HG02588 (cell line): ENCODE data around the gene GINS2.

Experiments
- ATAC-seq: cut with Tn5 transposase; IDR thresholded peaks from one replicate; pipeline ENCODE4 v1.9.1; 2021; ENCODE audit warnings: mild to moderate bottlenecking, moderate library complexity; ENCODE audit not compliant: unreplicated experiment

Gene GINS2

GRCh38 chr16:85655216-85656129 is 33.3 kb downstream of the GINS2 start:
- no peak for ATAC-seq

GRCh38 chr16:85654251-85655095 is 34.3 kb downstream of the GINS2 start:
- no peak for ATAC-seq

GRCh38 chr16:85653290-85653891 is 35.4 kb downstream of the GINS2 start:
- no peak for ATAC-seq

GRCh38 chr16:85652431-85653221 is 36.1 kb downstream of the GINS2 start:
- no peak for ATAC-seq

DNA sequence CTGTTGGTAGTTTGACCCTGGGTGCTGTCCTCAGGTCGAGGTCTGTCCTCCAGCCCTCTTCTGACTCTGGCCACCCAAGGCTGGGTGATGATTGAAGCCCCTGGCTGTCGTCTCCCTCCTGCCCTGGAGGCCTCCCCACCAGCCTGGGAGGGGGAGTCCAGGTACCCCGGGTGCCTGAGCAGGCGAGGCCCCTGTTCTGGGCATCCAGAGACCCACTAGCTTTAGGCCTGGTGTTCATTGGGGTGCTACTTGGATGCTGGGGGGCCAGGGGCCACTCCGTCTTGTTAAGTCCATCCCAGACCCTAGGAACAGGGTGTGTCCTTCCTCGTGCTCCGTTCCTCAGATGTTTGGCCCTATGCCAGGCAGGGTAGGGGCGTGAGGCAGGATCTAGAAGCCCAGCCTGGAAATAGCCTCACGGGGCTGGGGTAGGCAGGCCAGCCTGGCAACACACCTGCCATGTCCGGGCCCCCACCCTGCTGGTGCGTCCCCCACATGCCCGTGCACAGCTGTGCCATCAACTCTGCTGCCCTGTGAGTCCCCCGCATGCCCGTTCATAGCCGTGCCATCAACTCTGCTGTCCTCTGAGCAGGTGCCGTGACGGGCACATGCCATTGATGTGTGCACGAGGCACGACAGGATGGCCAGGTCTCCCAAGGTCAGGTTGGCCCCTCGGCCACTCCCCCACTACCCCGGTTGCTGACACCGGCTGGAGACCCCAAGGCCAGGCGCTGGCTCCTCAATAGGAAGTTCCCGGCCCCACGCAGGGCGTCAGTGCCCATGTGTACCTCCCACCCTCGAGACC is 36.9 kb downstream of the GINS2 start:
- no peak for ATAC-seq

DNA sequence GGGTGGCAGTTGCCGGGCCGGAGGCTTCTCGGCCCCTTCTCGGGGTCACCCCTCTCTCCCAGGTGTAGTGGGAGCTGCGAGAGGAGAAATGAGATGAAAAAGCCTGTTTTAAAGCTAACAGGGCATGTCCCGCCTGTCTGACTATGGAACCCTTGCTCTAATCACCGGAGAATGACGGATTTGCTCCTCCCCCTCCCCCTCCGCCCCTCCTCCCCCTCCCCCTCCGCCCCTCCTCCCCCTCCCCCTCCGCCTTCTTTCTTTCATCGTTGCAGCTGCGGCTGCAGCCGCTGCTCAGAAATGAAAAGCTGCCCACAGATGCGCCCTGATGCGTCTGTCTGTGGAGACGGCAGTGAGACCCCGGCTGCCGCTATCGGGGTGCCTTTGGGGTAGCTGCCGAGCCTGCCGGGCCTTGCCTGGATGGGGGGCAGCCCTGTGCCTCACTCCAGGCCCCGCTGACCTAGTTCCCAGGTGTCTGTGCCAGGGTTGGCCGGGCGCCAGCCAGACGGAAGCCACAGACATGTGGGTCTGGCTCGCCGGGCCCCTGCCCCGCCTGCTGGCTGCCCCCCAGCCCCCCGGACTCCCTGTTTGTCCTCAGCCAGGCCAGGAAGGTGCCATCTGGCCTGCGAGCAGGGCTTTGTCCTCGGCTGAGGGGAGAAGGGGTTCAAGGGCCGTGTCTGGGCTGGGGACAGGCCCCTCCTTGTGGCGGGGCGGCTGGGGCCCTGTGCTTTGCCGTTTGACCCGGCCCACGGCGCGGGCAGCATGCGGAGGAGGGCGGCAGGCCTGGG is 37.7 kb downstream of the GINS2 start:
- no peak for ATAC-seq

GRCh38 chr16:85650135-85650843 is 38.5 kb downstream of the GINS2 start:
- no peak for ATAC-seq

GRCh38 chr16:85649411-85650134 is 39.2 kb downstream of the GINS2 start:
- no peak for ATAC-seq

GRCh38 chr16:85648805-85649204 is 39.9 kb downstream of the GINS2 start:
- ATAC-seq: no peak

- ATAC-seq: no peak
These were observed 40.6 kb downstream of the GINS2 start for GRCh38 chr16:85648070-85648714.

- ATAC-seq: no peak
These were observed 41.8 kb downstream of the GINS2 start for GRCh38 chr16:85646976-85647375.

DNA sequence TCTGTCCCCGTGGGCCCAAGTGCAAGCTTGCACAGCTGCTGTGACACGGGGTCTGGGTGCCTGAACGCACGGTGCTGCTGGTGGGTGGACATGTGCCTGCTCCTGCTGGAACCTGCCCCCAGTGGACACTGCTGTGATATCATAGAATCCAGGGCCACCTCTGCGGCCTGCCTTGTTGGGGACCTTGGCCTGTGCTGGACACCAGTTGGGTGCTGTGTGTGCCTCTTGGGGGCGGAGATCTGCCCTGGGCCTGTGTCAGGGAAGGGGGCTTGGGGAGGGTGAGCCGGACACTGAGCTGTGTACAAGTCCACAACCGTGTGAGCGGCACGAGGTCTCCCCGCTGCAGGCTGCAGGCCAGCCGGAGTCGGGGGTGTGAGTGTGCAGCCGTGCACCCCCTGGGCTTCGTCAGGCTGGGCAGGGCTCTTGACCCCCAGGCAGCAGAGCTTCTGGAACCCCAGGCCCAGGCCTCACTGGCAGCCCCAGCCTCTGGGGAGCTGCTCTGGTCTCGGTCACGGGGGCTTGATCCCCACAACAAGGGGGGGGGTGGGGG is 42.3 kb downstream of the GINS2 start:
- no peak for ATAC-seq

DNA sequence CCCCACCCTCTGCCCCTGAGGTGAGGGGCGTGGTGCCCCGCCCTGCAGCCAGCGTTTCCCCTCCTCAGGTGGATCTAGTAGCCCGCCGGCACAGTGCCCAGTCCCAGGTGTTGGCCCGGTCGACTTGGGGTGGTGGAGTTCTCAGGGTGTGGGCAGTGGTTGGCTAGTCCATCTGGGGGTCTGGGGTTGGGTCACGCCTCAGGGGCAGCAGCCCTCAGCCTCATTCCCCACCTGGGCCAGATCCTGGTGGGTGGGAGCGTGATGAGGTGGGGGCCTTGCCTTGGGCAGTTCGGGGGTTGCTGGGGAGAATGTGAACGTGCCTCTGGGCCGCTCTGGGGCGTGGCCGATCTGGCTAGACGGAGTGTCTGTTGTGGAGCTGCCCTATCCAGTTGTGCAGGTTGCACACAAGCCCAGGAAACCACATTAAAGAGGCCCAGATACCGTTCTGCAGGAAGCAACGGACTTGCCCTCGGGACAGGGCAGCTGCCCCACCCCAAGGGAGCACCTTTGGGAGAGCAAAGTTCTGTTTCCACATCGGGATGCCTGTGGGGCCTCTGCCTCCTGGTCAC is 43.6 kb downstream of the GINS2 start:
- no peak for ATAC-seq

GRCh38 chr16:85644093-85644712 is 44.6 kb downstream of the GINS2 start:
- no peak for ATAC-seq

DNA sequence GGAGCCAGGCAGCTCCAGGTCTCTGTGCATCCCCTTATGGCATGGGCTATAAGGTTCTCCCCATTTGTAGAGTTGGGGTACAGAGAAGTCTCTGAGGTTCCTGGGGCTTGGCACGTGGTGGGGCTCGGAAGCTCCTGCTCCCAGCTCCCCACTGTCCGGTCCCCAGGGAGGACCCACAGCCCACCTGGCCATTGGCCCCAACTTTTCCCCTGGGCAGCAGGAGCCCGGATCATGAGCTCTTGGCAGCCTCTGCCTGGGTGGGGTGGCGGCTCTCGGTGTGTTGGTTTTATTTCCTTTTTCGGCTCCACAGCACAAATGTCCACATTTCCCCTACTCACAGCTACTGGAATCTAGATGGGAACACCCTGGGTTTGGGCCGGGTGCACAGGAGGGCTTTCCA is 45.1 kb downstream of the GINS2 start:
- no peak for ATAC-seq

DNA sequence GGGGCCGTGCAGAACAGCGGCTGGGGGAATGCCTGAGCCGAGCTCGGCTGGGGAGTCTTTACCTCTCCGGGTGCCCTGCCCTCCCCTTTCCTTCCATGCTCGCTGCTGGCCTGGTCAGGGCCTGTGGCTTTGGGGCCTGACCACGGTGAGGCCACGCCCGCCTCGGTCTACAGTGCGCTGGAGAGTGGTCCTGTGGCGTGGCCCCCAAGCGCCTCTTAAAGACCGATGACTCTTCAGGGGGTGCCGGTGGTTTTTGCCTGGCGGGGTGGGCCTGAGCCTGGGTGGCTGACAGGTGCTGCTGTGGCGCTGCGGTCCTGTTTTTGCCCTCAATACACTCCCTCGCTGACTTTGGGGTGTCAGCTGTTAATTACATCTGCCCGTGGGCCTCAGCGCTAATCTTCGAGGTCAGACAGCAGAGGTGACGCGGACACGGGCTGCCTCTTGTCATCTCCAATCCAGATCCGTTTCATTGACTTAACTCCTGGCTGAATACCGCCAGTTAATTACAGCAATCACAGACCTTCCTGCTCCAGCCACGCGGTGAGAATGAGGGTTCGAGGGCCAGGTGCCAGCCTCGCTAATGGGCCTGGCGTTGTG is 45.9 kb downstream of the GINS2 start:
- no peak for ATAC-seq
